Colonic mucosa (tissue), 4 donors: ENCODE data around the gene SLC10A7. TPM values are rescaled to one million over a fixed set of nuclear protein-coding genes. Genes with fewer than 3 reads are reported as not detected.

ENCODE experiments used
- DNase-seq: peaks from one replicate; pipeline ENCODE4 v3.0.0-alpha.2; 2020
- H3K27ac ChIP-seq: fragments of 200-600 bp; one replicate; pipeline ENCODE4 v1.8.0; 2021
- H3K27me3 ChIP-seq: fragments of 200-600 bp; one replicate; pipeline ENCODE4 v1.8.0; 2021
- H3K36me3 ChIP-seq: fragments of 200-600 bp; one replicate; pipeline ENCODE4 v1.8.0; 2021
- H3K4me1 ChIP-seq: fragments of 200-600 bp; one replicate; pipeline ENCODE4 v1.8.0; 2021; ENCODE audit warnings: mild to moderate bottlenecking
- H3K4me3 ChIP-seq: fragments of 200-600 bp; one replicate; pipeline ENCODE4 v1.8.0; 2021
- H3K9ac ChIP-seq, 2 donors: one replicate each; pipeline ENCODE4 v1.7.0; 2013; ENCODE audit warnings: control low read depth in 2 of 2, low read depth in 2 of 2, low read length in 2 of 2
- H3K9me3 ChIP-seq: fragments of 200-600 bp; one replicate; pipeline ENCODE4 v1.8.0; 2021
- intact Hi-C: fragments of 100-400 bp; cut with DNase I; formaldehyde crosslinking; loops from one replicate; pipeline ENCODE4 v1.14.1; 2022
- total RNA-seq, 2 donors: library from RNA; stranded (reverse); fragmentation: NEBNext Ultra II Directional in 1 of 2; extraction: Animal tissue kit (Norgen Biotek cat#: 25700) in 1 of 2; gene quantifications; one replicate each; pipeline ENCODE4 v1.2.1, GENCODE V29; 2021
- TF ChIP-seq, protein P1 (sequence below): fragments of 200-600 bp; IDR thresholded peaks from one replicate; pipeline ENCODE4 v1.8.0; 2022; ENCODE audit warnings: antibody characterized with exemption, mild to moderate bottlenecking
- donor health status: healthy.
- donor health status: DM: no; HTN: no; CAD: no.
- donor health status: DM: no; HTN: no; CAD: no.

Gene SLC10A7
- total RNA-seq, 2 donors from 2014 or later: 17.4 to 19.2 TPM

DNA sequence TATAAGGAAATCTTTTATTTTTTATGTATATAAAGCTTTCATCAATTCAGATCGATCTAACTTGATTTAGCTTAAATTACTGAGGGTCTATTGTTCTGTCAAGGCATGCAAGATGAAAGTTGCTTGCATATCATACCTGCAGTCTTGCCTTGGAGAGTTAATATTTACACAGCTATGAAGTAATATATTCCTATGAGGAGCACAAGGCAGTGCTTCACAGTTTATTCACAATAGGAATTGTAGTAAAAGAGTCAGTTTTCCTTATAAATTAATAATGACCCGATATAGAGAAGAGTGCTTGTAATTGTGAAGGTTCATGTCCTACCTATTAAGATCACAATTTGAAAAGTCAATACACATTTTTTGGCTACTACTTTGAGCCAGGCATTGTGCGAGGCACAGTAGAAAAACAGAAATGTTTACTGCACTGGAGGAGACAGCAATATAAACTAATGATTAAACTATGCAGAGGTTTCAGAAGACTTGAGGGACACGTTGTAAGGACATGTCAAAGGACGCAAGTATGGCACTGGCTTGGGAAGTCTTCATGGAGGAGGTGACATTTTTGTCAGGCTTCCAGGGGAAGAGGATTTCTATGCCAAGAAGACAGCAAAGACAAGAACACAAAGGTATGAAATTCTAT lies 268.6 kb downstream of the SLC10A7 start:
- no peaks in the 10 kb centered on the region for H3K9me3 ChIP-seq
- no peak overlapping the region for H3K4me3 ChIP-seq
- intact Hi-C loops: no loop called here
- H3K27ac ChIP-seq: no peak overlapping the region
- H3K36me3 ChIP-seq: no peaks in the 10 kb centered on the region
- no peaks in the 10 kb centered on the region for H3K4me1 ChIP-seq
- H3K27me3 ChIP-seq: no peaks in the 10 kb centered on the region
- no peak overlapping the region for H3K9ac ChIP-seq
- DNase-seq: no peak
- TF ChIP-seq, protein P1, sequence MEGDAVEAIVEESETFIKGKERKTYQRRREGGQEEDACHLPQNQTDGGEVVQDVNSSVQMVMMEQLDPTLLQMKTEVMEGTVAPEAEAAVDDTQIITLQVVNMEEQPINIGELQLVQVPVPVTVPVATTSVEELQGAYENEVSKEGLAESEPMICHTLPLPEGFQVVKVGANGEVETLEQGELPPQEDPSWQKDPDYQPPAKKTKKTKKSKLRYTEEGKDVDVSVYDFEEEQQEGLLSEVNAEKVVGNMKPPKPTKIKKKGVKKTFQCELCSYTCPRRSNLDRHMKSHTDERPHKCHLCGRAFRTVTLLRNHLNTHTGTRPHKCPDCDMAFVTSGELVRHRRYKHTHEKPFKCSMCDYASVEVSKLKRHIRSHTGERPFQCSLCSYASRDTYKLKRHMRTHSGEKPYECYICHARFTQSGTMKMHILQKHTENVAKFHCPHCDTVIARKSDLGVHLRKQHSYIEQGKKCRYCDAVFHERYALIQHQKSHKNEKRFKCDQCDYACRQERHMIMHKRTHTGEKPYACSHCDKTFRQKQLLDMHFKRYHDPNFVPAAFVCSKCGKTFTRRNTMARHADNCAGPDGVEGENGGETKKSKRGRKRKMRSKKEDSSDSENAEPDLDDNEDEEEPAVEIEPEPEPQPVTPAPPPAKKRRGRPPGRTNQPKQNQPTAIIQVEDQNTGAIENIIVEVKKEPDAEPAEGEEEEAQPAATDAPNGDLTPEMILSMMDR: no peak

DNA sequence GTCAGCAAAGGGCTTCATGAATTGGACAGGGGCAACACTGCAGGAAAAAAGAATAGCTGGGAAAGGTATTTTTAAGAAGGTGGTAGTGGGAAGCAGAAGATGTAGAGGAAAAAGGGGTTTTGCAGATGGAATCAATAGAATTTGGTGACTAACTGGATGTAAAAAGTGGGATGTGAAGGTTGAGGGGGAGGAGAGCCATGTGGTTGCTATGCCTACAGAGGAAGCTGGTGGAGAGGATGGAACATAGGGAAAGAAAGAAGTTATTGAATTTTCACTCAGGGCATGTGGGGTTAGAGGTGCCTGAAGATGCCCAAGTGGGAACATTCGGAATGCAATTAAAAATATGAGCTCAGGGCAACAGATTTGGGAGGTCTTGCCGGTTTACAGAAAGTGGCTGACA lies 274.4 kb downstream of the SLC10A7 start:
- Histone ChIP-seq H3K9ac (no peak overlapping the region), H3K36me3 (no peaks in the 10 kb centered on the region), H3K9me3 (no peaks in the 10 kb centered on the region), H3K4me1 (peaks cover 5% of the 10 kb centered on the region), H3K4me3 (no peak overlapping the region), H3K27me3 (no peaks in the 10 kb centered on the region), H3K27ac (no peak overlapping the region)
- intact Hi-C loops: no loop called here
- TF ChIP-seq, protein P1: no peak
- no peak for DNase-seq

DNA sequence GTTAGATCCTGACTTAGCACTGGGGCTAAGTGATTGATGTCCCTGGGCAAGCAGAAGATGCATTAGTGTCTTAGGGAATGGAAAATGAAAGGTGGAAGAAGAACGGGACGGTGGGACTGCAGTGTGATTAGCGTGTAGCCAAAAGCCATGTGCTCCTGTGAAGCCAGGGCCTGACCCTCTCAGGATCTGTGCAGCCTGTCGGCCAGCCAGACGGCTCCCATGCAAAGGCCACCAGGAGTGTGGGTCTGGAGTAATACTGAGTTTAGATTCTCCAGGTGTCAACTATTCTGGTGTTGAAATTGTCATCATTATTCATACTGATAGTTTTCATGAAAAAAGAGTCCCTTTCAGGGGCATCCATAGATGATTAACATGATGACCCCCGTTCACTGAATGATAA lies 275.4 kb downstream of the SLC10A7 start:
- no peaks in the 10 kb centered on the region for H3K36me3 ChIP-seq
- peak overlapping the region in 1 of 2 donors; percentile 4 for H3K9ac ChIP-seq
- TF ChIP-seq, protein P1: no peak
- no peaks in the 10 kb centered on the region for H3K9me3 ChIP-seq
- intact Hi-C loops: no loop called here
- DNase-seq: no peak
- H3K27me3 ChIP-seq: no peaks in the 10 kb centered on the region
- H3K4me1 ChIP-seq: peaks cover 8% of the 10 kb centered on the region
- H3K27ac ChIP-seq: no peak overlapping the region
- no peak overlapping the region for H3K4me3 ChIP-seq

DNA sequence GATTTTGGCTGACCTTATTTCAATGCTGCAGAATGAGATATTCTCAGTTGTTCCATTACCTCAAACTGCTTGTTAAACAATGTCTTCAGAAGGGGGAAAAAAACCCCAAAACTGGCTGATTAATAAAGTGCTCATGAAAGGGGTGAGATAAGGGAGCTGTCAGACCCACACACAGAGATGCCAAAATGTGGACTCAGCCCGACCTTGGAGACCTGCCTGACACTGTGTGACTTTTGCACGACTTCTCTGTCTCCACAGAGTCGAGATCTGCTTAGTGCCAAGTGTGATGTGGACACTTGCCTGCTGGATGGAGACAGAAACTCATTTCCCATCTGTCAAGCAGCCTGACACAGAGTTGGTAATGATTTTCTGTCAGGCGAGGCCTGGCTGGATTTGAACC lies 275.9 kb downstream of the SLC10A7 start:
- H3K4me1 ChIP-seq: peaks cover 8% of the 10 kb centered on the region
- DNase-seq: no peak
- intact Hi-C loops: no loop called here

DNA sequence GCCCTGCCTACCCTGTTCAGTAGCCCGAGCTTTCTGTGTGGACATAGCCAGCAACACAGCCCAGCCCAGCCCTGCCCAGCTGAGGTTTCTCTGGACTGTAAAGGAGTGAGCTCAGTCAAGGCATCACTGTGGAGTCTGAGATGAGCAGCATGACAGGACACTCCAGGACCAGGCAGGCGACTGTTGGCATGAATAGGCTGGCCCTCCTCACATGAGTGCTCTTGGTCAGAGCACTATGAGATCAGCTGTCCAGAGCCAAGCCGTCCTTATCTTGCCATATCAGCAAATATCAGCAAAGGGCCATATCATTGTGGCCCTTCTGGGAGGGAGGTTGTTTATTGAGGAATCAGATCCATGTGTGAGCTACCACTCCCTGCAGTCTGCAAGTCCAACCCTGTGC lies 276.5 kb downstream of the SLC10A7 start:
- no peak overlapping the region for H3K4me3 ChIP-seq
- TF ChIP-seq, protein P1: no peak
- no peak overlapping the region for H3K27ac ChIP-seq
- no peaks in the 10 kb centered on the region for H3K27me3 ChIP-seq
- DNase-seq: peak; percentile 29
- no peaks in the 10 kb centered on the region for H3K9me3 ChIP-seq
- peaks cover 8% of the 10 kb centered on the region for H3K4me1 ChIP-seq
- no peaks in the 10 kb centered on the region for H3K36me3 ChIP-seq
- H3K9ac ChIP-seq: no peak overlapping the region
- intact Hi-C loops: no loop called here

More for the DNA sequence above, 275.9 kb downstream of the SLC10A7 start:
- H3K27me3 ChIP-seq: no peaks in the 10 kb centered on the region
- TF ChIP-seq, protein P1: no peak
- H3K36me3 ChIP-seq: no peaks in the 10 kb centered on the region
- no peak overlapping the region for H3K4me3 ChIP-seq
- peak overlapping the region in 1 of 2 donors; percentile 4 for H3K9ac ChIP-seq
- no peaks in the 10 kb centered on the region for H3K9me3 ChIP-seq
- no peak overlapping the region for H3K27ac ChIP-seq
